GM18870 (cell line): Measurements from ENCODE around the gene RPL41.
"Not testable (repeated sequence)": the region's sequence is repeated elsewhere in the genome, so short reads cannot be mapped to it uniquely, and the experiment has no call there.

Experiments used
- ATAC-seq: cut with Tn5 transposase; IDR thresholded peaks from one replicate; pipeline ENCODE4 v1.9.1; 2021; ENCODE audit warnings: moderate library complexity; ENCODE audit not compliant: unreplicated experiment

RPL41 gene

GRCh38 chr12:56116267-56117081 is at the start of gene RPL41:
TSS of gene RPL41 (plus strand) at chr12:56116633.
- ATAC-seq, result peak; percentile 28

GRCh38 chr12:56071648-56072047 is 44.8 kb upstream of the RPL41 start:
- no peak for ATAC-seq

GRCh38 chr12:56074396-56074795 is 42.0 kb upstream of the RPL41 start:
- no peak for ATAC-seq

GRCh38 chr12:56077966-56078365 is 38.5 kb upstream of the RPL41 start:
- not testable (repeated sequence) for ATAC-seq

- ATAC-seq, result no peak
Observed at GRCh38 chr12:56078427-56078826, 38.0 kb upstream of the RPL41 start.

GRCh38 chr12:56078931-56079722 is 37.3 kb upstream of the RPL41 start:
- ATAC-seq, result no peak

- ATAC-seq, result no peak
Observed at GRCh38 chr12:56079723-56080555, 36.5 kb upstream of the RPL41 start, which contains the start of gene ERBB3. TSS of gene ERBB3 (plus strand) at chr12:56080165. CDS start at chr12:56080301, 136 bp downstream.

- ATAC-seq, result no peak
Observed at GRCh38 chr12:56080556-56081138, 35.8 kb upstream of the RPL41 start.

- no peak for ATAC-seq
Observed at GRCh38 chr12:56081393-56082347, 34.8 kb upstream of the RPL41 start.

- no peak for ATAC-seq
Observed at GRCh38 chr12:56082382-56082781, 34.1 kb upstream of the RPL41 start.

GRCh38 chr12:56082967-56083366 is 33.5 kb upstream of the RPL41 start:
- no peak for ATAC-seq

GRCh38 chr12:56084958-56085543 is 31.4 kb upstream of the RPL41 start:
- no peak for ATAC-seq

- no peak for ATAC-seq
Observed at GRCh38 chr12:56086096-56086495, 30.3 kb upstream of the RPL41 start.

- ATAC-seq, result no peak
Observed at GRCh38 chr12:56086608-56087007, 29.8 kb upstream of the RPL41 start.

GRCh38 chr12:56087220-56087619 is 29.2 kb upstream of the RPL41 start:
- no peak for ATAC-seq

GRCh38 chr12:56097738-56098137 is 18.7 kb upstream of the RPL41 start:
- no peak for ATAC-seq

GRCh38 chr12:56098592-56098991 is 17.8 kb upstream of the RPL41 start:
- ATAC-seq, result no peak

GRCh38 chr12:56099787-56100186 is 16.6 kb upstream of the RPL41 start:
- ATAC-seq, result no peak

GRCh38 chr12:56101045-56101444 is 15.4 kb upstream of the RPL41 start:
- no peak for ATAC-seq
